CD14-positive monocyte (primary cell): ENCODE results near the gene GABARAPL1. TPM values are rescaled to one million over a fixed set of nuclear protein-coding genes. Genes with fewer than 3 reads are reported as not detected.

Experiments used
- DNase-seq, 3 donors: peaks; one replicate each; pipeline ENCODE4 v3.0.0-alpha.2; 2011 to 2022
- H2AFZ ChIP-seq: 2 replicates; pipeline ENCODE4 v1.6.0; 2012; ENCODE audit warnings: mild to moderate bottlenecking, low read depth, low read length, inconsistent platforms; ENCODE audit not compliant: insufficient read depth, poor library complexity, severe bottlenecking
- H3K27ac ChIP-seq, 2 donors: 1 replicate in 1 of 2; 2 replicates in 1 of 2; pipeline ENCODE4 v1.5.1; 2012 to 2013; ENCODE audit warnings: low read length in 2 of 2, control low read depth in 1 of 2, inconsistent platforms in 1 of 2, low read depth in 1 of 2, mild to moderate bottlenecking in 1 of 2
- H3K27me3 ChIP-seq, 2 donors: one replicate each; pipeline versions ENCODE4 v1.6.0 to v1.6.1; 2011 to 2013; ENCODE audit warnings: low read length in 2 of 2; ENCODE audit not compliant: control insufficient read depth in 2 of 2, insufficient read depth in 2 of 2
- H3K36me3 ChIP-seq, 2 donors: replicated peaks in 1 of 2; 1 replicate in 1 of 2; 2 replicates in 1 of 2; pipeline versions ENCODE4 v1.5.1 to v1.6.1; 2012 to 2013; ENCODE audit warnings: low read length in 2 of 2, control low read depth in 1 of 2, inconsistent platforms in 1 of 2, mild to moderate bottlenecking in 1 of 2; ENCODE audit not compliant: insufficient read depth in 2 of 2, control insufficient read depth in 1 of 2
- H3K4me1 ChIP-seq, 2 donors: 1 replicate in 1 of 2; 2 replicates in 1 of 2; pipeline versions ENCODE4 v1.5.1 to v1.6.1; 2012 to 2013; ENCODE audit warnings: low read length in 2 of 2, control low read depth in 1 of 2, inconsistent platforms in 1 of 2, mild to moderate bottlenecking in 1 of 2, moderate library complexity in 1 of 2; ENCODE audit not compliant: insufficient read depth in 2 of 2, control insufficient read depth in 1 of 2
- H3K4me2 ChIP-seq: replicated peaks from 2 replicates; pipeline ENCODE3; 2012; ENCODE audit warnings: low read length, moderate library complexity, mild to moderate bottlenecking; ENCODE audit not compliant: poor library complexity, severe bottlenecking; ENCODE audit errors: extremely low read depth
- H3K4me3 ChIP-seq, 3 experiments: fragments of 200-600 bp in 1 of 3; sonication (generic) in 1 of 3; replicated peaks in 1 of 3; 1 replicate in 2 of 3; 2 replicates in 1 of 3; pipeline ENCODE4 v1.5.1; 2011 to 2013; ENCODE audit warnings: low read length in 3 of 3, mild to moderate bottlenecking in 3 of 3, control low read depth in 2 of 3, low read depth in 2 of 3, inconsistent platforms in 1 of 3, moderate library complexity in 1 of 3
- H3K79me2 ChIP-seq: 2 replicates; pipeline ENCODE4 v1.6.0; 2012; ENCODE audit warnings: mild to moderate bottlenecking, control low read depth, inconsistent platforms, low read length, moderate library complexity; ENCODE audit not compliant: insufficient read depth
- H3K9ac ChIP-seq: 2 replicates; pipeline ENCODE4 v1.6.0; 2017; ENCODE audit warnings: low read length, mild to moderate bottlenecking; ENCODE audit not compliant: insufficient read depth, poor library complexity, severe bottlenecking
- H3K9me3 ChIP-seq, 2 donors: replicated peaks in 1 of 2; 1 replicate in 1 of 2; 2 replicates in 1 of 2; pipeline versions ENCODE4 v1.5.1 to v1.6.1; 2012 to 2013; ENCODE audit warnings: low read length in 2 of 2, control low read depth in 1 of 2; ENCODE audit not compliant: control insufficient read depth in 1 of 2, insufficient read depth in 1 of 2
- H4K20me1 ChIP-seq: 2 replicates; pipeline ENCODE4 v1.6.0; 2012; ENCODE audit warnings: mild to moderate bottlenecking, low read length, control low read depth, moderate library complexity; ENCODE audit not compliant: insufficient read depth
- H3K27ac Mint-ChIP-seq, 7 donors: one replicate each; pipeline ENCODE4 v1.8.0; 2020; ENCODE audit warnings: mild to moderate bottlenecking in 7 of 7, mixed read lengths in 7 of 7, moderate library complexity in 6 of 7, inconsistent platforms in 2 of 7
- H3K27me3 Mint-ChIP-seq, 3 donors: one replicate each; pipeline ENCODE4 v1.8.0; 2021 to 2022; ENCODE audit warnings: low read depth in 3 of 3, mild to moderate bottlenecking in 3 of 3, mixed read lengths in 3 of 3, moderate library complexity in 3 of 3, inconsistent platforms in 1 of 3
- H3K36me3 Mint-ChIP-seq, 2 donors: one replicate each; pipeline ENCODE4 v1.8.0; 2020; ENCODE audit warnings: mixed read lengths in 2 of 2, inconsistent platforms in 1 of 2, mild to moderate bottlenecking in 1 of 2
- H3K4me1 Mint-ChIP-seq: one replicate; pipeline ENCODE4 v1.8.0; 2020; ENCODE audit warnings: mild to moderate bottlenecking, mixed read lengths
- H3K4me3 Mint-ChIP-seq, 2 donors: one replicate each; pipeline ENCODE4 v1.8.0; 2020; ENCODE audit warnings: mild to moderate bottlenecking in 2 of 2, mixed read lengths in 2 of 2, moderate library complexity in 1 of 2
- H3K9me3 Mint-ChIP-seq, 7 donors: one replicate each; pipeline ENCODE4 v1.8.0; 2020 to 2022; ENCODE audit warnings: mixed read lengths in 7 of 7, mild to moderate bottlenecking in 6 of 7, moderate library complexity in 6 of 7, inconsistent platforms in 2 of 7
- WGBS: methylation state at CpG from one replicate; pipeline ENCODE4 v1.1.5; 2013; ENCODE audit warnings: missing lambda C conversion rate; ENCODE audit not compliant: insufficient coverage; 5-methylcytosine and 5-hydroxymethylcytosine counted together
- intact Hi-C, 2 donors: fragments of 100-400 bp; cut with micrococcal nuclease; formaldehyde crosslinking; loops; one replicate each; pipeline versions ENCODE4 v1.15.0 to v1.15.1; 2023
- polyA plus RNA-seq, 3 donors: library from polyadenylated mRNA; depleted of rRNA in 1 of 3; unstranded in 2 of 3; stranded (reverse) in 1 of 3; fragments of 300-500 nt in 2 of 3; fragments of >200 nt in 1 of 3; fragmentation: Illumina TruSeq in 2 of 3; gene quantifications; 1 replicate in 2 of 3; 2 replicates in 1 of 3; pipeline ENCODE4 v1.2.3, GENCODE V29; 2012 to 2021
- TF ChIP-seq, protein P1 (sequence below): fragments of 200-600 bp; IDR thresholded peaks from one replicate; pipeline ENCODE4 v1.8.0; 2022; ENCODE audit warnings: antibody characterized with exemption, mild to moderate bottlenecking

GABARAPL1 gene
- polyA plus RNA-seq, 3 donors, result 13.1 to 291 (median 15.5) TPM

DNA sequence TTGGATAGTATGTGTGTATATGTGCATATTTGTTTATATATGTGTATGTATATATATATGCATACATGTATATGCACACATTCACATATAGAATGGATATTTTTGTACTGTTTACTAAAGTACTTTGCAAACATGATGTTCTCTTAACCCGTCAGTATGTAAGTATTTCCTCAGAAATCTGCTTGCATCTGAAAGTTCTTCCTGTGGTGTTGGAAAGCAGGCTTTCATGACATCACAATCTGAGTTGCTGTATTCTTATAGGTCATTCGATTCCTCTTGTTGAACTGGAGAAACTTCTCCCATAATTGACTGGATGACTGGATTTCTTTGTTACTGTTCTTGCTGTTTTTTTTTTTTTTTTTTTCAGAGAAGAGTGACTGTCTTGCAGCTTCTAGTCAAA is 29.1 kb downstream of the GABARAPL1 start:
- Histone ChIP-seq H3K27ac (no peak overlapping the region), H3K9me3 (no peaks in the 10 kb centered on the region), H2AFZ (peak overlapping the region; percentile 20), H3K9ac (no peak overlapping the region), H4K20me1 (no peaks in the 10 kb centered on the region), H3K27me3 (no peaks in the 10 kb centered on the region), H3K4me2 (no peak overlapping the region), H3K4me1 (peaks cover 3 to 15% of the 10 kb centered on the region in 2 donors), H3K79me2 (no peaks in the 10 kb centered on the region), H3K36me3 (no peaks in the 10 kb centered on the region), H3K4me3 (no peak overlapping the region)
- Mint-ChIP-seq H3K4me3 (no peak overlapping the region), H3K27me3 (peaks cover 4 to 6% (median 4%) of the 10 kb centered on the region in 3 donors), H3K27ac (no peak overlapping the region), H3K4me1 (peaks cover 19% of the 10 kb centered on the region), H3K36me3 (no peaks in the 10 kb centered on the region), H3K9me3 (peaks cover 0 to 3% (median 2%) of the 10 kb centered on the region in 7 donors)
- WGBS, result no CpG with 5 or more reads among the region's 2 CpGs
- no peak for DNase-seq
- TF ChIP-seq, protein P1, sequence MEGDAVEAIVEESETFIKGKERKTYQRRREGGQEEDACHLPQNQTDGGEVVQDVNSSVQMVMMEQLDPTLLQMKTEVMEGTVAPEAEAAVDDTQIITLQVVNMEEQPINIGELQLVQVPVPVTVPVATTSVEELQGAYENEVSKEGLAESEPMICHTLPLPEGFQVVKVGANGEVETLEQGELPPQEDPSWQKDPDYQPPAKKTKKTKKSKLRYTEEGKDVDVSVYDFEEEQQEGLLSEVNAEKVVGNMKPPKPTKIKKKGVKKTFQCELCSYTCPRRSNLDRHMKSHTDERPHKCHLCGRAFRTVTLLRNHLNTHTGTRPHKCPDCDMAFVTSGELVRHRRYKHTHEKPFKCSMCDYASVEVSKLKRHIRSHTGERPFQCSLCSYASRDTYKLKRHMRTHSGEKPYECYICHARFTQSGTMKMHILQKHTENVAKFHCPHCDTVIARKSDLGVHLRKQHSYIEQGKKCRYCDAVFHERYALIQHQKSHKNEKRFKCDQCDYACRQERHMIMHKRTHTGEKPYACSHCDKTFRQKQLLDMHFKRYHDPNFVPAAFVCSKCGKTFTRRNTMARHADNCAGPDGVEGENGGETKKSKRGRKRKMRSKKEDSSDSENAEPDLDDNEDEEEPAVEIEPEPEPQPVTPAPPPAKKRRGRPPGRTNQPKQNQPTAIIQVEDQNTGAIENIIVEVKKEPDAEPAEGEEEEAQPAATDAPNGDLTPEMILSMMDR, result no peak
- intact Hi-C loops, result no loop called here

DNA sequence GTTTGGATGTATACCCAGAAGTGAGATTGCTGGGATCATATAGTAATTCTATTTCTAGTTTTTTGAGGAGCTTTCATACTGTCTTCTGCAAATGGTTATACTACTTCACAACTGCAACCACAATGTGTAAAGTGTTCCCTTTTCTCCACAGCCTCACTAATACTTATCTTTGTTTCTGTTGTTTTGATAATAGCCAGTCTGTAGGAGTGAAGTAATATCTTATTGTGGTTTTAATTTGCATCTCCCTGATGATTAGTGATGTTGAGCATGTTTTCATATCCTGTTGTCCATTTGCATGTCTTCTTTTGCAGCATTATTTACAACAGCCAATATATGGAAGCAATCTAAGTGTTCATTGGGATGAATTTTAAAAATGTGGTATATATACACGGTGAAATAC is 29.9 kb downstream of the GABARAPL1 start:
- no CpG with 5 or more reads among the region's 1 CpG for WGBS
- H3K27ac Mint-ChIP-seq, result no peak overlapping the region
- Histone ChIP-seq H3K9me3 (no peaks in the 10 kb centered on the region), H3K4me1 (peaks cover 3 to 15% of the 10 kb centered on the region in 2 donors), H3K9ac (no peak overlapping the region), H3K4me2 (no peak overlapping the region), H3K27ac (no peak overlapping the region), H3K27me3 (no peaks in the 10 kb centered on the region), H3K4me3 (no peak overlapping the region), H3K36me3 (no peaks in the 10 kb centered on the region), H4K20me1 (no peaks in the 10 kb centered on the region), H3K79me2 (no peaks in the 10 kb centered on the region), H2AFZ (no peak overlapping the region)
- peaks cover 0 to 3% (median 0%) of the 10 kb centered on the region in 7 donors for H3K9me3 Mint-ChIP-seq
- TF ChIP-seq, protein P1, result no peak
- peaks cover 20% of the 10 kb centered on the region for H3K4me1 Mint-ChIP-seq
- no peaks in the 10 kb centered on the region for H3K36me3 Mint-ChIP-seq
- no peak overlapping the region for H3K4me3 Mint-ChIP-seq
- intact Hi-C loops, result no loop called here
- H3K27me3 Mint-ChIP-seq, result peaks cover 4 to 7% (median 7%) of the 10 kb centered on the region in 3 donors
- DNase-seq, result no peak
